Suppressor macrophage treated with lipopolysaccharide for 4 hours (primary cell): ENCODE measurements around the gene GNAZ.

ENCODE experiments used
- DNase-seq: peaks from one replicate; pipeline ENCODE4 v3.0.0-alpha.2; 2020

The GNAZ gene

DNA sequence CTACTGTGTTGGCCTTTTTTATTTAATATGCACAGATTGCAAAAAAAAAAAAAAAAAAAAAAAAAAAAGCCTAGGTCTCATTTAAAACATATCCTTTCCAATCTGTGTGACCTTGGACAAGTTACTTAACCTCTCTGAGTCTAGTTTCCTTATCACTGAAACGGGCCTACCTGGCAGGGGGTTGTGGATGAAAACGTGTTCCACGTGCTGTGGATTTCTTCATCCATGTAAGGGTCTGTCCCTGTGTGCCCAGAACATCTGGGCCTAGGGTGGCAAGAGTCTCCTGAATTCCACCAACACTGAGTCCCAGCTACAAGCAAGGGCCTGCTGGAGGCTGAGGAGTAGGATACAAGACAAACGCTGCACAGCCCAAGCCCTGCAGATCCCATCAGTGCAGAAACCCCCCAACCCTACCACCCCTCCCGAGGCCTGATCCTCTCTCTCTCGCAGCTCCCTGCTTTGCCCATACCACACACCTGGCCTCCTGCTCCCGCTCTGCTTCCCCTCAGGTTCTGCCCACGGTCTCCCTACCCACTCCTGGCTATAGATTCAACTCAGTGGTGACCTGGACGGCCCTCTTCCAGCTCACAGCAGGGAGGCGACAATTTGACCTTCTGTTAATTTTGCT lies 4.7 kb upstream of the GNAZ start:
- no peak for DNase-seq

DNA sequence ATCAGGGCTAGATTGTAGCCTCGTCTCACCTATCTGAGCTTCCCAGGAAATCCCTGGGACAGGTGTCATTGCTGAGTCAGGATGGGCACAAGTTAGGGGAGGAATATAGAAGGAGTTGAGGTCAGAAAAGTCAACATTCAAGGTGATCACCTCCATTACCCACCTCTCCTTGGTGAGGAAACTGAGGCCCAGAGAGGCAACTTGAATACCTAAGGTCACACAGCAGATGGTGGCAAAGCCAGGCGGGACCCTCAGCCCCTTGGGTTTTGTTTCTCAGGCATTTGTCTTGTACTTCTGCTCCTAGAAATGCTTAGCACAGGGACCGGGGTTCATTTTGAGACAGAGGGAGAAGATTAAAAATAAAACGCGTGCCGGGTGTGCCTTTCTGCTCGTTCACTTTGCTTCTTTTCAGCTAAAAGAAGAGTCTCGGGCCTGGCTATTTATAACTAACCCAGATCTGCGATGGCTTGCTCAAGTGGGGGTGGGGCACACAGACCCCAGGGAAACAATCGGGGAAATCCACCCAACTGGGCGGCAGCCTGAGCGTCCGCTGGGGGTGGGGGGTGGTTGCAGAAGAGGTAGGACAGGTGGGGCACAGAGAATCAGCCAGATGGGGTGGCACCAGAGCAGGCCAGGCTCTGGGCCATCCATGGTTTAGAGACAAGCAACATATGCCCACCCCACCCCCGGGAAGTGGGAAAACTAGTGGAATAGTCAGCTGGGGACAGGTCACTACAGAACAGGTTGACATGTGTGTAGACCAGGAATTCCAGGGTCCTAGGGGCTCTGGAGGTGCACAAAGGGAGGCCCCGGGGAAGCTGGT lies 3.9 kb upstream of the GNAZ start:
- DNase-seq: no peak

DNA sequence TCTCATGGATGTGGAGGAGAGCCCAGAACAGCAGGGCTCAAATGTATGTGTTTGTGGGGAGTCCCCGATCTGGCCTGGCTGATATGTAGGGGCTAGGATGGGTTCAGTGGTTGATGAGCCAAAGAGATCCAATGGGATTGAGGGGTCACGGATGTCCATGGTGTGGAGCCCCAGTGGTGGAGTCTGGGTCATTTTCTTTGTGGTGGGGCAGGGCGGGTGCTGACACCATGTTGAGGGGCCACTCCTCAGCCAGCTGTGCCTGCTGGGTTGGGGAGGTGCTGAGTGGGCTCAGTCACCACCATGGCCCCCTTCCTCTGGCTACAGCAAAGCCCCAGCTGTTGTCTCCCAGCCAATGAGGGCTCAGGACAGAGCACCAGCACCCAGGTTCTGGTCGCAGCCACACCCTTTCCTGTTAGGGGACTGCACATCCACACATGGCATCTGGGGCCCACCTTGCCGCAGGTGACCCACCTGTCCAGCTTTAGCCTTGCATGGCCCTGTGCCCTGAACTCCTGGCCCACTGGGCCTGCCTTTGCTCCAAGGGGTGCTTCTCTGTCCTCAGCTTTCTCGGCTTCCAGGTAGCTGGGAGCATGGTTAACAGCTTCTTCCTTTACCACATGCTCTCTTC lies 3.2 kb upstream of the GNAZ start:
- DNase-seq: no peak

DNA sequence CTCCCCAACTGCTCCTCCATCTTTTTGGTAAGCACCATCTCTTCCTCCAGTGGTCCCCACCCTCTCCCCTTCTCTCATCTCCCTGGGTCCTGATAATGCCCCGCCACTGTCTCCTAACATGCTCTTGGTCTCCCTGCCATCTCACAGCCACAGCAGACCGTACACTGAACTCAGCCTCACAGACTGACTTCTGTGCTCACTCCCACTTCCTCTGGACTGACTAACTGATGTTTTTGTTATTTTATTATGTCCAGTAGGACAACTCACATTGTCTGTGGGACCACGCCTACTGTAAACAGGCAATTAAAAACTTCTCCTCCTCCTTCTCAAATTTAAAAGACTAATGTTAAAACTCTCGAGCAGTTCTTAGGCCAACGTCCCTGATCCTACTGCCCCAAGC lies 2.6 kb upstream of the GNAZ start:
- DNase-seq: no peak

DNA sequence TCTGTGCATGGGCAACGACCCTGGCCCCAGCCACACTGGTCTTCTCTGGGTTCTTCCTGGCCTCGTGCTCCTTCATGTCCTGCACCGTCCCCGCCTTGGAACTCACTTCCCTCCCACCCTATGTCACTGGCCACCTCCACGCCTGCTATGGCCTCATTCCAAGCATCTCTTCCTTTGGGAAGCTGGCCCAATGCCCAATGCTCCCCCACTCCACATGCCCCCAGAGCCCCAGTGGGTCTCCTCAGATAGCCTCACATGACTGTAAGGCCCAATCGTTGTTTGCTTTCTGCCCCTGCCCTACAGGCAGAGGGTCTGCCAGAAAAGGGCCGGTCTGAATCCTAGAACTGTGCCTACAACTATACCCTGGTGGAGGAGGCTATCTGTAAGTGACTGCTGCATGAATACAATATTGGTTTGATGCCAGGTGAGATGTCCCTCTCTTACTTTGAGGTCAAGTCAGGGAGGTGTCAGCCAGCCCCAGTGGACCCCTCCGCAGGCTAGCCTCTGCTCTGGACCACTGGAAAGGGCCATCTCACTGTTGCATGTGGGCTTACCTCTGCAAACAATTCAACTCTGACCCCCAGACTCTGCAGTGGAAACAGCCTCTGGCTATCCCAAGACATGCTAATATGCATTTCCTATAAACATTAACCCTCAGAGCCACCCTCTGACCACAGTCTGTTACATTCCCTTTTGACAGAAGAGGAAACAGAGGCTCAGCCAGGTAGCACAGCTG lies 2.1 kb upstream of the GNAZ start:
- DNase-seq: no peak

DNA sequence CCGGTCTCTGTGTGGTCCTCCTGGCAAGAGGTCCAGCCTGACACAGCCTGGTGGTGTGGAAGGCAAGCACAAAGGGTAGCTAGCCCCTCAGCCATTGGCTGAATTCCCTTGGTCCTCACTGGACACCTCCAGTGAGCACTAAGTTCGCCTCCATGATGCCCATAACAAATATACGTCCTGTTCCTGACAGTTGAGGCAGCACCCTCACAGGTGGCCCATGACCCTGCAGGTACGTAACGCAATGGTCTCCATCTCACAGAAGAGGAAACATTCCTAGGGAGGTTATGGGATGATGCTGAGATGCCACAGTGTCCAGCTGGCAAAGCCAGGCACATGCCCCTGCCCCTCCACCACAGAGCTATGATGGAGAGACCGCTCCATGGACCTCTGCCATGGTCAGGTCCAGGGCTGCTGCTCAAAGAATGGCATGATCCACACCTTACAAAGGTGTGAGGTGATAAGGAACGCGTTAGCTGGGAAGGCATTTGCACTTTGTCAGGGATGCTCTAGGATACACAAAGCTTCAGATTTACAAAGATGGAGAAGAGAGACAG lies 1.4 kb upstream of the GNAZ start:
- no peak for DNase-seq

DNA sequence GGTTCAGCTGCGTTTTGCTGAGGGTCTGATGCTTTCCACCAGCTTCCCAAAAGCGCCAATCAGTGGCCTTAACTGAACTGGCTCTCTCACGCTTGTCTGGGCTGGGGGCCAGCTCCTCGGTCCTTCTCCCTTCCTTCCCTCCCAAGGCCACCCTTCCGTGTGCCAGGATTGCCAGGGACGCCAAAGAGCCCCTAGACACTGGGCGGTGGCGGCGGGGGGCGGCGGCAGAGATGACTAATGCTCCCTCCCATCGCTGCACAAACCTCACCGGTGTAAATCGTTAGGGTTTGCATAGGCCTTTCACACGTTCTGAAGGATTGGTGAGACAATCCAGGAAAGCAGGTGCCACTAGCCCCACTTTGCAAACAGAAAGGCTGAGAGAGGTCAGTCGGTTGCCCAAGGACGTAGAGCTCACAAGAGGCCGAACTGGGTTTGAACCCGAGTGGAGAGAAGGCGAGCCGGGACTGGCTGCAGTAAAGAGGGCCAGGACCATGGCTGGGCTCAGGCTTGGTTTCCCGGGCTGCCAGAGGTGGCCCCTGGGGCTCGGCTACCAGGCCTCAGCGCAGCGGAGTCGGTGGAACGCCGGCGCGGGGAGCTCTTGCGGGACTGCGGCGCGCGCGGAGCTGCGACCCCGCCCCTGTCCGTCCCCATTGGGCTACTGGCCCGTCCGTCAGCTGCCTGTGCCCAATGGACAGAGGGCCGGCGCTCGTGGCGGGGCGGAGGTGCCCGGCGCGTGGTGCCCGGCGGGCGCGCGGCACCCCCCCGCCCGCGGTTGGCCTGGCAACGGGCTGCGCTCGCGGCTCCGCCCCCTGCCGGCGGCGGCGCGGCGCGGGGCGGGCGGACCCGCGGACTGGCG lies 589 bp upstream of the GNAZ start:
- DNase-seq: peak; percentile 92

DNA sequence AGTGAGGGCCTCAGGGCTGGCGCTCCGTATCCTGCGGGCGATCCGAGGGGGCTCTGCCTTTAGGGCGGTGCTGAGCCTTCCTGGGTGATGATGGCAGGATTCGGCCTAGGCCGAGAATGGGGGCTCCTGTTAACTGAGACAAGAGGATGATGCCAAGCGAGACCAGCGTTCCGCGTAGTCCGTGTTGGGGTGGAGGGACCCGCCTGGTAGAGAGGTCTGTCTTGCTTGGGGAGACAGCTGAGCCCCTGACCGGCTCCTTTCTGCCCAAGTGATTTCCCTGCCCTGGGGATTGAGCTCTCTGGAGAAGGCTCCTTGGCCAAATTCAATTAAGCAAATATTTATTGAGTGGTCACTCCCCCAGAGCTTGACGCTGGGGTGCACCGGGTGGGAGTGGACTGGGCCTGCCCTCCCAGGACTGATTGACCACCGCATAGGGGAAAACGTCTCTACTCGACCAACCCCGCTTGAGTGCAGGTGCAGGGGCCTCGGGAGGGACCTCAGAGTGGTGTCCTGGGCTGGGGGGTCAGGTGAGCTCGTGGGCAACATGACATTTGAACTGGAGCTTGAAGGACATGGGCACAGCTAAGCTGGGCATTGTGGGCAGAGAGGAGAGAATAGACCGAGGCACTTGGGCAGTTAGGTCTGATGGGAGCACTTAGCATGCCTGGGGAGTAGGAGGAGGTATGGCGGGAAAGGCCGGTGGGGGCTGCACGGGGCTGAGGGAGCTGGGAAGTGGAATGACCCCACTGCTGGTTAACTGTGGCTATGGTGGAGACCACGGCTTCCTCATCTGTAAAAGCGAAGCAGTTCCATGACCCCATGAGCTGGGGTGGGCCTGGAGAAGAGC lies 1.1 kb downstream of the GNAZ start:
- no peak for DNase-seq

DNA sequence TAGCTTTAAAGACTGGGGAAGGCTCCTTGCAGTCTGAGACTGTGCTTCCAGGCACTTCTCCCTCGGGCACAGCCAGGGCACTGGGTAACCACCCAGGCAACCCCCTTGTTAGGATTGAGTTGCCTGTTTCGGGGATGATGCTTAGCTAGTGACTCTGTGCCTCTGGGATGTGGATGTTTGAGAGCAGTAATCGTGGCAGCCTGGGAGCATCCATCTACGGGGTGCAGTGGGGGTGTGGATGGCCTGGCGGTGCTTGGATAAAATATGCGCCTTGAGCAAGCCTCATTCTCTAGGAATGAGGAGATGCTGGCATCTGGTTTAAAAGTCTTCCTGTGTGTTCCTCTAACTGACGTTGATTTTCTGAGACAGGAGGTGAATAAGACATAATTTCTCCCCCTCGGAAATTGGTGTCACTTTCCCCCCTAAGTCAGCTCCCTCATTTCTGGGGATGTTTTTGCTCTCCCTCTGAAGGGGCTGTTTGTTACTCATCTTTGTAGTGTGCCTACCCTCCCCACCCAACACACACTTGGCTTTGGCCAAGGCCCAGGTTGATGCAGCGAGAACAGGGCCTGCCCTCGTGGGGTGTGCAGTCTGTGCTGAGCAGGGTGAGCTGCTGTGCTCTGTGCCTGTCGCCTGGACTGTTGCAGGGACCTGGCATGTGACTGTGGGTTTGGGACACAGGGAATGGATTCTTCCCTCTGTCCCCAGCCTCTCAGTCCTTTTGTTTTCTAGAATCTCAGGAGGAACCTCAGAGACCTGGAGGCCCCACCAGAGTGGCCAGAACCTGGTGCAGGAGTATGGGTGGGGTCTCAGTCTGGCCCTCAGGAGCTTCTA lies 2.0 kb downstream of the GNAZ start:
- no peak for DNase-seq

DNA sequence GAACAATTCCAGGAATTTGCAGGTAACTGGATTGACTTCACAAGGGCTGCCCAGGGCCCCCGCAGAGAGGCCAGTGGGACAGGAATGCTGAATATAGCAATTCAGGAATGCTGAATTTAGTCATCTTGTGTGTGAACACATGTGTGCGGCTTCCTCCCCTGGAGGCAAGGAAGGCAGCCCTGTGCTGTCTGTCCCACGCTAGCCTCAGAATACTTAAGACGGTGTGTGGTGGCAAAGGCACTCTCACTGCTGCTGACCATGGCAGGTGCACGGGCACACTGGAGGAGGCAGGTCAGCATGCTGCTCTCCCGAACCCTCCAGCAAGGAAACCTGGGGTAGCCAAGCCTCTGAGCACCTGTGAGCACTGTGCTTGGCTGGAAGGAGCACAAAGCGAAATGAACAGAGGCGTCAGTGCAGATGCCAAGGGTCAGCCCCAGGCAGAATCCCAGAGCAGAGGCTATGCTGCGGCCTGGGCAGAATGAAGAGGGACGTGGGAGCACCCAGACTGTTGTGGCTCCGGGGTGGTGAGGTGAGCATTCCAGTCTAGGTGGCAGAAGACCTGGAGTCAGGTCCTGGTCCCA lies 2.7 kb downstream of the GNAZ start:
- no peak for DNase-seq

DNA sequence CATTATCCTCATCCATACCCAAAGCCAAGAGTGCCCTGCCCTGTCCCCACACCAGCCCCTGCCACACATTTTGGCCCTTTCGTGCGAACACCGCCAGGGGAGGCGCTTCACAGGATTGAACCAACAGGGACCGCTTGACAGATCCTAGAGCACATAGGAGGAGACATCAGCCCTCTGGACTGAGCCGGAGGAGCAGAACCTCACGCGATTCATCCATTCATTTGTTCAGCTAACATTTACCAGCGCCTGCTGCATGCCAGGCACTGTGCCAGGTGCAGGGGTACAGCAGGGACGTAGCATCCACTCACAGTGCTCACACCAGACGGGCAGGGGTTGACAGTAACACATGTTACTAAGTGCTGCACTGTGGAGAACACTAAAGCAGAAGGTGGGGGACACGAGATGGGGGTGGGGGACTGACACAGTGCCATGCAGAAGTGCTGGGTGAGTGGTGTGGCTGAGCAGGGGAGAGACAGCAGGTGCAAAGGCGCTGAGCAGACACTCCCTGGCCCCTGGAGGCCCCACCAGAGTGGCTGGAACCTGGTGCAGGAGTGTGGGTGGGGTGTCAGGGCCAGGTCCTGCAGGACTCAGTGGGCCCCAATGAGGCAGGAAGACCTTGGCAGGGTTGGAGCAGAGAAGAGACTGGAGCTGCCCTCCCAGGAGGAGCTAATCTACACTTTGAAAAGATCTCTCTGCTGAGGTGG lies 3.4 kb downstream of the GNAZ start:
- no peak for DNase-seq

DNA sequence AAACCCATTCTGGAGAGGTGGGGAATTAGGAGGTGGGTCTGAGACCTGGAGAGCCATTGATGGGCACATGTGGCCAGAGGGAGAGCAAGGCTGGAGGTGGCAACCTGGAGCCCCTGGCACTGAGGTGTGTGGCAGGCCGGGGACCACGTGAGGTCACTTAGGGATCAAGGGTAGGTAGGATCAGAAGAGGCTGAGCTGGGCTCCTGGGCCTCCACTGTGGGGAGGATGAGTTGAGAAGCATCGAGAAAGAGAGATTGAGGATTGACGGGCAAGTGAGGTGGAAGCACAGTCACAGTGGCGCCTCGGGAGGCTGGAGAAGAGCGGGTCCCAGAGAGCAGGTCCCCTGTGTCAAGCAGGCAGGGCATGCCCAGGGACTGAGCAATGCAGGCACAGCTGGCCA lies 4.1 kb downstream of the GNAZ start:
- DNase-seq: no peak

DNA sequence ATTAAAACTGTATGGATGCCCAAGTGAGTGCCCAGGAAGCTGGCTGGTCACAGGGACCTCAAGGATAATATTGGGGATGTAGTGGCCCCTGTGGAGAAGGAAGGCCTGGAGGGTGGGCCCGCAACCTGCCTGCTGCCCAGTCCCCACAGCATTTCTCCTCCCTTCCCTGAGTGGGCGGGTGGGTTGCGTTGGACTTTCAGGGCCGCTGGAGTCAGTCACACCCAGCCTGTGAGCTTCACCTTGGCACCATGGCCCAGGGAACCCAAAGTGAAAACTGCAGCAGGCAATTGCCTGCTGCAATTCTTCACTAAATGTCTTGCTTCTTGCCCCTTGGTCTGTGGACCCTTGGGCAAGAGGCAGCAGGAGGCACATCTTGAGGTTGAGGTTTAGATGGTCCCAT lies 4.7 kb downstream of the GNAZ start:
- no peak for DNase-seq

DNA sequence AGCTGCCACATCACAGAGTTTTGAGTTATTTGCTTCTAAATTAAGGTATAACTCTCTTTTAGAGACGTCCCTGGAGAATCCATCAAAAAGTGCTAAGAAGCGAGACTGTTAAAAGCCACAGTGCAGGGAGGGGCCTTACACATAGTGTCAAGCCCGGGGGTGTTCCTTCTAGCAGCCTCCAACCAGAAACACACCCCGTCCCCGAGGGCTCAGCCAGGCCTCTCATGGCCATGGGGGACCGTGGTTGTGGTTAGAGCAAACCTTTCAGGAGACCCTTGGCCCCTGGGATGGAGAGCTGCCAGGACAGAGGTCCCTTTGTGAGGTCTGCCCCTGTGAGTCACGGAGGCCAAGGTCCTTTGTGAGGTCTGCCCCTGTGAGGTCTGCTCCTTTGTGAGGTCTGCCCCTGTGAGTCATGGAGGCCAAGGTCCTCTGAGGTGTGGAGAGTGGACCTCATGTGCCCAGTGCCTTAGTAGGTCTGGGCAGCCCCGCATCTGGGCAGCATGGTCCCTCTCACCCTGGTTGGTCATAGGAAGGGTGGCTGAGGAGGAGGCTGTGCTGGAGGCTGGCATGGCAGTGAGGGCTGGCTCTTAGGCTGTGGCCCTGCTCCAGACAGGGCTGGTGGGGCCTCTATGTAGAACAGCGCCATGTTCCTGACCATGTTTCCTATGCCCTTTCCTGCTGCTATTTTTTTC lies 5.4 kb downstream of the GNAZ start:
- no peak for DNase-seq

DNA sequence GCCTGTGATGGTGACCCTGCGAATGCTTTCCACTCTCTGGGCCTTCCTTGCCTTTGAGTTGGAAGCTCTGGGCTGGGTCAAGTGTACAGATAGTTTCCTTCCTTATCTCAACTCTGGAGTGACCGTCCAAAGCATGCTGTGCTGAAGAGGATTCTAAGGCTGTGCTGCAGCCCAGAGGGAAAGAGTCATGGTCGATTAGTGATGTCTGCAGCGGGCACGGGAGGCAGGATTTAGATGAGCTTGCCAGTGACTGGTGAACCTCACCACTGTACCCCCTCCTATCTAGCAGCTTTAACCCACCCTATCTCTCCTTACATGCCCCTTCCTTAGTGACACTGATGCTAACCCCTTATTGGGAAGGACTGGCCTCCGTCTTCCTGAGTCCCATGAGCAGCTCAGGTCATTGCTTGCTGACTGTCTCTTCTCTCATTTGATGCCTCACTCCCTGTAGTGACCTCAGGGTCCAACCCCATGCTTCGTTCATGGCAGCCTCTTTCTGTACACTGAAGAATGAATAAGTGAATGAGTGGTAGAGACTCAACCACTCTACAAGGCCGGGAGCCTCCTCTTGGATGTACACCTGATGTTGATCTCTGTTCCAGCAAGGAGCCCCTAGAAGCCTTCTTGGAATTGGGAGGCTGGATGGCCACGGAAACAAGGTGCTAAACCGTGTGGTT lies 6.7 kb downstream of the GNAZ start:
- no peak for DNase-seq

DNA sequence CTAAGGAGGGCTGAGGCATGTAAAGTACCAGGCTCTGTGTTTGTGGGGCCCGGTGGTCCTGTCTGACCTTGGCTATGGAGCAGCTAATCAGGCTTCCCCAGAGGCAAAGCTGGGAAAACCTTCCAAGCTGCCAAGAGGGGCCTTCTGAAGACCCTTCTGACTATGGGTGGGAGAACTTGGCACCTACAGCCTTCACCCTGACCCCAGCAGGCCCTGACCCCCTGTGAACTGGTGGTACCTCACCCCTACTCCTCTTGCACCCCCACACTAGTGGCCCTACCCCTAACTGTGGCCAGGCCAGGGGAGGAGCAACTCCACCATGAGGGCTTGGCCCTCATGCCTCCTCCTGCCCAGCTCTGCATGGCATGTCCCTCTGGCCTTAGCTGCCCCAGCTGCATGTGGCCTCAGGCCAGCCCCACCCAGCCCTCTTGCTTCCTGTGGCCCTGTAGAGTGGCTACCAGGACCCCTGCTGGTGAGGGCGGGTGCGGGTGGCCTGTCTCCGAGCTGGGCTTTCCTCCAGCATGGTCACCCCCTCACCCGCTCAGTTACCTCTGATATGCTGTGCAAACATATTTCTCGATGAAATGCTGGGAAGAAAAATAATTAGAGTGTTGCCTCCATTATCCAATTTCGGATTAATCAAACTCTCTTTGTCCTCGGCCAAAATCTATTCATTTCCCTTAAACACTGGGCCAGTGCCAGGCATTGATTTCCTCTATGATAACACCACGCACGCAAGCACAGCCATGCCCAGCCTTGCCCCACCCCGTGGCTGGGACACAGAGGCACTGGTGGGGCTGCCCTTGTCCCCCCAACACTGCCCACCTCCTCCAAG lies 7.5 kb downstream of the GNAZ start:
- DNase-seq: no peak

DNA sequence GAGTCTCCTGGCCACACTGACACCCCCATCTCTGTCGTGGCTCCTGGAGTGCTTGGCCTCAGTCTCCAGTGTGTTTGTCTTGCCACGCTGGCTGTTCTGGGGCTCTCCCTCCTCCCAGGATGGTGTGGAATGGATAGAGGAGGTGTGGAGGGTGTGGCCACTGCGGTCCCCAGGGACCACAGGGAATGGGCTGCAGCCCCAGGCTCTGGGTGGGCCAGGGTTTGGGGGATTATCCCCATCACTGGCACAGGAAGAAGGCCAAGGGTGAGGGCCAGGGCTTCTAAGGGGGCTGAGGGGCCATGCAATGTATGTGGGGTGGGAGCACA lies 8.1 kb downstream of the GNAZ start:
- DNase-seq: no peak
